Activated T-cell treated with anti-CD3 and anti-CD28 coated beads, Interleukin-2, amount 50 U/mL, for 4 hours (primary cell): ENCODE measurements around the gene EXOC3. TPM values are rescaled to one million over a fixed set of nuclear protein-coding genes. Genes with fewer than 3 reads are reported as not detected.
A peak's percentile ranks its signal among the peaks of the same experiment; 100 is the strongest.
"Not testable (repeated sequence)": the region's sequence is repeated elsewhere in the genome, so short reads cannot be mapped to it uniquely, and the experiment has no call there.

Source experiments
- ATAC-seq, 2 donors: fragments of 200-7000 bp; cut with Tn5 transposase; one replicate each; pipeline ENCODE4 v1.10.0; 2021
- DNase-seq: peaks from one replicate; pipeline ENCODE4 v3.0.0-alpha.2; 2020
- H3K27me3 Mint-ChIP-seq: one replicate; pipeline ENCODE4 v1.8.0; 2021; ENCODE audit warnings: low read depth, mixed read lengths
- H3K36me3 Mint-ChIP-seq: one replicate; pipeline ENCODE4 v1.8.0; 2022; ENCODE audit warnings: mixed read lengths; ENCODE audit not compliant: insufficient read depth
- H3K4me1 Mint-ChIP-seq: one replicate; pipeline ENCODE4 v1.8.0; 2021; ENCODE audit warnings: low read depth, mixed read lengths
- H3K4me3 Mint-ChIP-seq: one replicate; pipeline ENCODE4 v1.8.0; 2021; ENCODE audit warnings: mild to moderate bottlenecking, moderate library complexity, mixed read lengths
- H3K9me3 Mint-ChIP-seq: one replicate; pipeline ENCODE4 v1.8.0; 2021; ENCODE audit warnings: mixed read lengths
- total RNA-seq, 3 donors: library from RNA; stranded (reverse); gene quantifications; one replicate each; pipeline ENCODE4 v1.2.1, GENCODE V29; 2021

The EXOC3 gene
- total RNA-seq, 3 donors from 2014 or later, result 62.7 to 78.3 (median 67.2) TPM

DNA sequence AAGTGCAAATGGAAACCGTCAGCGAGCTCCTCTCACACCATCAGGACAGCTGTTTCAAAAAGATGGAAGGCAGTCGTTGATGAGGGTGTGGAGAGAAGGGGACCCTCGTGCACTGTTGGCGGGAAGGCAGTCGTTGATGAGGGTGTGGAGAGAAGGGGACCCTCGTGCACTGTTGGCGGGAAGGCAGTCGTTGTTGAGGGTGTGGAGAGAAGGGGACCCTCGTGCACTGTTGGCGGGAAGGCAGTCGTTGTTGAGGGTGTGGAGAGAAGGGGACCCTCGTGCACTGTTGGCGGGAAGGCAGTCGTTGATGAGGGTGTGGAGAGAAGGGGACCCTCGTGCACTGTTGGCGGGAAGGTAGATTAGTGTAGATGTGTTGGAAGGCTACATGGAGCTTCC, 40.8 kb upstream of the EXOC3 start:
- H3K9me3 Mint-ChIP-seq, ATAC-seq, H3K4me3 Mint-ChIP-seq, H3K36me3 Mint-ChIP-seq, DNase-seq: not testable (repeated sequence)
- Mint-ChIP-seq H3K4me1 (peaks cover 11% of the 10 kb centered on the region), H3K27me3 (peaks cover 44% of the 10 kb centered on the region)

DNA sequence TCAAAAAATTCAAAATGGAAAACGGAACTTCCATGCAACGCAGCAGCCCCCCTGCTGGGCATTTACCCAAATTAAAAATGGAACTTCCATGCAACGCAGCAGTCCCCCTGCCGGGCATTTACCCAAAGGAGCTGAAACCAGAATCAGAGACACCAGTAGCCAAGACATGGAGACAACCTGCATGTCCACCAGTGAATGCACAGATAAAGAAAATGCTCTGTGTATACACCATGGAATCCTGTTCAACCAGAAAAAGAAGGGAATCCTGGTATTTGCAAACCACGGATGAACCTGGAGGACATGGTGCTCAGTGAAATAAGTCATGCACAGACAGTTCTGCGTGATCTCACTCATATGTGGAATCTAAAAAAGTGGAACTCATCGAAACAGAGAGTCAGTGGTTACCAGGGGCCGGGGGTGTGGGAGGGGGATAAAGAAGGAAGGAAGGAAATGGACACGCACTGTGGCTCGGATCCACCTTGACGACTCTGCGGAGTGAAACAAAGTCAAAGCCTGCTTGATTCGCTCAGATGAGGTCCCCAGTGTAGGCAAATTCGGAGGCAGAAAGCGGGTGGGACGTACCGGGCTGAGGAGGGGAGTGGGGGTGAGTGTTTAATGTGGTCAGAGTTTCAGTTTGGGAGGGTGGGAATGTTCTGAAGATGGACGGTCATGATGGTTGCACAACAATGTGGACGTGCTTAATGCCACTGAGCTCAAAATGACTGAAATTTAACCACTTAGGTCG, 40.2 kb upstream of the EXOC3 start:
- peaks cover 4% of the 10 kb centered on the region for H3K36me3 Mint-ChIP-seq
- ATAC-seq (no peak), DNase-seq (no peak)
- no peaks in the 10 kb centered on the region for H3K9me3 Mint-ChIP-seq
- H3K4me3 Mint-ChIP-seq, result no peak overlapping the region
- H3K27me3 Mint-ChIP-seq, result peaks cover 44% of the 10 kb centered on the region
- peaks cover 11% of the 10 kb centered on the region for H3K4me1 Mint-ChIP-seq

- peaks cover 11% of the 10 kb centered on the region for H3K4me1 Mint-ChIP-seq
- H3K9me3 Mint-ChIP-seq, result no peaks in the 10 kb centered on the region
- no peak overlapping the region for H3K4me3 Mint-ChIP-seq
- H3K36me3 Mint-ChIP-seq, result peaks cover 4% of the 10 kb centered on the region
- no peak for ATAC-seq
- no peak for DNase-seq
- H3K27me3 Mint-ChIP-seq, result peaks cover 44% of the 10 kb centered on the region
Measured at GRCh38 chr5:403995-404394, 39.0 kb upstream of the EXOC3 start.

DNA sequence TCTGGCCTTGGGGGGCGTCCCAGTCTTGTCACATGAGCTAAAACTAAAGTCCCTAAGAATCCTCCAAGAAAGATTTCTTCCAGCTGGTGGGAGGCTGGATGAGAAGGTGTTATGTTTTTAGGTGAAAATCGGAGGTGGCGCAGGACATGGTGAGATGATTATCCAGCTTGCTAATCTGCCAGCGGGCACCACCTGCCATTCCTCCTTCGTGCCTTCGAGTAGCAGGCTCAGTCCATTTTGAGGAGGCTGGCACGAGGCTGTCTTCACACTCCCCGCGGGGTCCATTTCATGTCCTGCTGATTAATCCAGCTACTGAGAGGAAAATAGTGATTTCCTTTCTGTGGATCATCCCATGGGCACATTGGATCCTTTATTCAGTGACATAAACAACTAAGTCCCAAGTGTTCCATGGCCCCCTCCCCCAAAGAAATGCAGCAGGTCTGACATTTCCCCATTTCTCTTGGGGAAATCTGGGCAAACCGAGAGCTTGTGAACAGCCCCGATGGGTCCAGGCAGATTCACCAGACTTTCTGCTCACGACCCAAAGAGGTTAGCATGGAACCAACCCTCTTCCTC, 38.2 kb upstream of the EXOC3 start:
- Mint-ChIP-seq H3K27me3 (peaks cover 41% of the 10 kb centered on the region), H3K9me3 (no peaks in the 10 kb centered on the region), H3K4me3 (no peak overlapping the region), H3K4me1 (peaks cover 11% of the 10 kb centered on the region), H3K36me3 (peaks cover 4% of the 10 kb centered on the region)
- DNase-seq (no peak), ATAC-seq (no peak)

- ATAC-seq (no peak), DNase-seq (no peak)
- peaks cover 4% of the 10 kb centered on the region for H3K36me3 Mint-ChIP-seq
- H3K4me1 Mint-ChIP-seq, result peaks cover 5% of the 10 kb centered on the region
- H3K9me3 Mint-ChIP-seq, result no peaks in the 10 kb centered on the region
- peaks cover 34% of the 10 kb centered on the region for H3K27me3 Mint-ChIP-seq
- no peak overlapping the region for H3K4me3 Mint-ChIP-seq
Measured at GRCh38 chr5:405421-405820, 37.6 kb upstream of the EXOC3 start.

DNA sequence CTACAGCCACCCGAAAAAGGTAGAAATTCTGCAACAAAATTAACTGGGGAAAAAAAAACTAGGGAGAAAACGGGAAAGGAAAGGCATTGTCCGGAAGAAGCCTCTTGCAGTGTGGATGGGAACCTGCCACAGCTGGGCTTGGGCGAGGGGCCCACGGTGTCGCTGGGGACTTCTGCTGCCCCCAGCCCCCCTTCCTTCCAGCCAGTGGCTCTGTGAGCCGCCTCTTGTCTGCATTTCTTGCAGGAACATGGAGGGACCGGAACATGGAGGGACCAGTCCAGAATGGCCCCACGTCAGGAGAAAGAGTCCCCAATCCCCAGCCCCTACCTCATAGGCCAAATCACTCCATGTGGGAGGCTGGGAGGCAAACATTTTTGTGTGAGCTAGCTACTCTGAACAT, 36.9 kb upstream of the EXOC3 start:
- peaks cover 2% of the 10 kb centered on the region for H3K36me3 Mint-ChIP-seq
- no peak overlapping the region for H3K4me3 Mint-ChIP-seq
- peaks cover 33% of the 10 kb centered on the region for H3K27me3 Mint-ChIP-seq
- peaks cover 4% of the 10 kb centered on the region for H3K4me1 Mint-ChIP-seq
- DNase-seq, result no peak
- no peak for ATAC-seq
- no peaks in the 10 kb centered on the region for H3K9me3 Mint-ChIP-seq

GRCh38 chr5:407051-407450, 35.9 kb upstream of the EXOC3 start:
- H3K27me3 Mint-ChIP-seq, result peaks cover 26% of the 10 kb centered on the region
- peaks cover 2% of the 10 kb centered on the region for H3K36me3 Mint-ChIP-seq
- H3K4me3 Mint-ChIP-seq, result no peak overlapping the region
- ATAC-seq, result no peak
- H3K4me1 Mint-ChIP-seq, result peaks cover 11% of the 10 kb centered on the region
- no peaks in the 10 kb centered on the region for H3K9me3 Mint-ChIP-seq
- no peak for DNase-seq

GRCh38 chr5:407801-408268, 35.1 kb upstream of the EXOC3 start:
- no peaks in the 10 kb centered on the region for H3K9me3 Mint-ChIP-seq
- H3K36me3 Mint-ChIP-seq, result peaks cover 2% of the 10 kb centered on the region
- DNase-seq (no peak), ATAC-seq (no peak)
- no peak overlapping the region for H3K4me3 Mint-ChIP-seq
- peaks cover 20% of the 10 kb centered on the region for H3K27me3 Mint-ChIP-seq
- peaks cover 15% of the 10 kb centered on the region for H3K4me1 Mint-ChIP-seq

- no peaks in the 10 kb centered on the region for H3K9me3 Mint-ChIP-seq
- H3K27me3 Mint-ChIP-seq, result peaks cover 7% of the 10 kb centered on the region
- ATAC-seq, result no peak
- peaks cover 12% of the 10 kb centered on the region for H3K4me1 Mint-ChIP-seq
- H3K36me3 Mint-ChIP-seq, result no peaks in the 10 kb centered on the region
- no peak for DNase-seq
- H3K4me3 Mint-ChIP-seq, result no peak overlapping the region
Measured at GRCh38 chr5:410911-411517, 32.0 kb upstream of the EXOC3 start.

- peaks cover 12% of the 10 kb centered on the region for H3K4me1 Mint-ChIP-seq
- no peaks in the 10 kb centered on the region for H3K9me3 Mint-ChIP-seq
- DNase-seq (no peak), ATAC-seq (peak; percentile 61)
- no peak overlapping the region for H3K4me3 Mint-ChIP-seq
- H3K27me3 Mint-ChIP-seq, result peaks cover 7% of the 10 kb centered on the region
- no peaks in the 10 kb centered on the region for H3K36me3 Mint-ChIP-seq
Measured at GRCh38 chr5:411728-412127, 31.2 kb upstream of the EXOC3 start.

DNA sequence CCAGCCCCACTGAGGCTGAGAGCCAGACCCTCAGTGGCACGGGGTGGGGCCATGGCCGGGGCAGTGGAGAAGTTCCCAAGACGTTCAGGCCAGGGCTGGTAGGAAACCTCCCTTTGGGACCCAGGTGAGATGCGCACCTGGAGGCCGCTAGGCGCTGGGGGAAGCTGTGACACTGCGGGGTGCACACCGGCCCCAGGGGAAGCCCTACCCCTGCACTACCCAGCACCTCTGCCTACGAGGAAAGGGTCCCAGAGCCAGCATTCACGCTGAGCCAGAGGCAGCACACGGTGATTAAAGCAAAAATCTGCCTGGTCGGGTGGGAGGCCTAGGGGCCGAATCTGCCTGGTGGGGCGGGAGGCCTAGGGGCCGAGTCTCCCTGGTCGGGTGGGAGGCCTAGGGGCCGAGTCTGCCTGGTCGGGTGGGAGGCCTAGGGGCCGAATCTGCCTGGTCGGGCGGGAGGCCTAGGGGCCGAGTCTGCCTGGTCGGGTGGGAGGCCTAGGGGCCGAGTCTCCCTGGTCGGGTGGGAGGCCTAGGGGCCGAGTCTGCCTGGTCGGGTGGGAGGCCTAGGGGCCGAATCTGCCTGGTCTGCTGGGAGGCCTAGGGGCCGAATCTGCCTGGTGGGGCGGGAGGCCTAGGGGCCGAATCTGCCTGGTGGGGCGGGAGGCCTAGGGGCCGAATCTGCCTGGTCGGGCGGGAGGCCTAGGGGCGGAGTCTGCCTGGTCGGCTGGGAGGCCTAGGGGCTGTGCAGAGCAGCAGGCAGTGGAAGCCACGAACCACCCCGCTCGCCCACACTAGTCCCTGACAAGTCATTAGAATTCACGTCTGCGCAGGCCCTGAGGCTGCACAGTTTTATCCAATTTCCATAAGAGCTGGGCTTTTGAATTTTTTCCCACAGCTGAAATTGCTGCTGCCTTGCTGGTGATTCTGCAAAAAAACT, 27.7 kb upstream of the EXOC3 start:
- not testable (repeated sequence) for H3K9me3 Mint-ChIP-seq, H3K36me3 Mint-ChIP-seq, H3K27me3 Mint-ChIP-seq, H3K4me3 Mint-ChIP-seq, ATAC-seq, DNase-seq
- H3K4me1 Mint-ChIP-seq, result peaks cover 12% of the 10 kb centered on the region

DNA sequence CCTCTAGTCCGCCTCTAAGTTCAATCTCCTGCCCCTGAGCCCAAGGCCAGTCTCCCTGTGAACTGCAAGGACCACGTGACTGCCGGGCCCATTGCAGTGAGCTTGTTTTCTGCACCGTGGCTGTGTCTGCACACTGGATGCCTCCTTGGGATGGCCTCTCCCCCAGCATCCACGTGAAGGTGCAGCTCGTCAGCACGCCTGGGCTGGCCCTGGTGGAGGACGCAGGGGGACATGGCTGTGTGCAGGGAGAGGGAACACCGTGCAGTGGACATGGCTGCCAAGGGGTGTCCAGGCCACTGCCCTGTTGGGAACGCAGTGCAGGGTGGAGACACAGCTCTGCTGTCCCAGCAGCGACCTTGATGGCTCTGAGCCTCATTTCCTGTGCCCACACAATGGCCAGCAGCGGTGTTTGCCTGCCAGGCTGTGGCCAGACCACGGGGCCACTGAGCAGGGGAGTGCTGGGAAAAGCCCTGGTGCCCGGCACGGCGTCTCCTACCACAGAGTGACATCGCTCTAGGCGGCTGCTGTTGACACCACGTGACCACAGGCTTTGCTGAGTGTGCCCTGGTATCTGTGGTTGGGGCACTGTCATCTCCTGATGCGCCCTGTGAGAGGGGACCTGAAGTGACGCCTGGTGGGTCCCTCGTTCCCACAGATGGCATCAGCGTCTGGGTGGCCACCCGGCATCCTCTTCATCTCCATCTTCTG, 26.9 kb upstream of the EXOC3 start:
- peak in 1 of 2 donors; percentile 53 for ATAC-seq
- H3K27me3 Mint-ChIP-seq, result peaks cover 3% of the 10 kb centered on the region
- no peaks in the 10 kb centered on the region for H3K36me3 Mint-ChIP-seq
- H3K9me3 Mint-ChIP-seq, result no peaks in the 10 kb centered on the region
- H3K4me3 Mint-ChIP-seq, result no peak overlapping the region
- H3K4me1 Mint-ChIP-seq, result peaks cover 11% of the 10 kb centered on the region
- DNase-seq, result no peak

- no peak overlapping the region for H3K4me3 Mint-ChIP-seq
Measured at GRCh38 chr5:416636-416960, 26.4 kb upstream of the EXOC3 start.

More at GRCh38 chr5:416636-416960, 26.4 kb upstream of the EXOC3 start:
- Mint-ChIP-seq H3K36me3 (no peaks in the 10 kb centered on the region), H3K9me3 (no peaks in the 10 kb centered on the region), H3K27me3 (no peaks in the 10 kb centered on the region), H3K4me1 (peaks cover 8% of the 10 kb centered on the region)
- DNase-seq, result no peak
- ATAC-seq, result no peak
